K562 (cell line): ENCODE measurements around the gene PUS10. TPM values are rescaled to one million over a fixed set of nuclear protein-coding genes. Genes with fewer than 3 reads are reported as not detected.

Source experiments
- ATAC-seq: fragments of 200-7000 bp; cut with Tn5 transposase; 3 replicates; pipeline ENCODE4 v1.9.1; 2020; ENCODE audit warnings: moderate library complexity
- BruUV-seq: library from RNA; stranded (reverse); fragments of 400-500 nt; replicated peaks from 2 replicates; lab custom pipeline; 2021; lab: Mats Ljungman, UMichigan
- CTCF ChIA-PET: fragments of 300-600 bp; formaldehyde crosslinking; extraction: SDS; loops from one replicate; lab custom pipeline; 2021; ENCODE audit warnings: low intra/inter-chr PET ratio; lab: Yijun Ruan, JAX
- POLR2A ChIA-PET: fragments of 300-600, 350-650 bp; sonication (Branson Sonifier 250); formaldehyde crosslinking; extraction: SDS; loops from one replicate; lab custom pipeline; 2021; ENCODE audit warnings: antibody characterized with exemption, inconsistent platforms; lab: Yijun Ruan, JAX
- DNase-seq, 4 experiments: peaks; one replicate each; pipeline versions ENCODE4 v3.0.0 to v3.0.0-alpha.2; 2011 to 2018; ENCODE audit warnings: low spot score in 3 of 4, mixed read lengths in 3 of 4; ENCODE audit errors: extremely low read depth in 1 of 4
- FAIRE-seq: peaks from 2 replicates; lab custom pipeline; 2011; peaks lifted over from hg19 to GRCh38; lab: Jason Lieb, UNC
- H2AFZ ChIP-seq: 2 replicates; pipeline ENCODE4 v1.6.0; 2011; ENCODE audit warnings: low read depth, low read length, control low read depth, inconsistent platforms
- H3K27ac ChIP-seq: fragments of 200-600 bp; 3 replicates; pipeline ENCODE4 v1.8.0; 2011; ENCODE audit warnings: low read depth, mild to moderate bottlenecking, control low read depth, inconsistent platforms, low read length, moderate library complexity, mixed read lengths; ENCODE audit errors: extremely low read depth
- H3K27me3 ChIP-seq, 2 experiments: fragments of 300-600 bp in 1 of 2; 2 replicates in 1 of 2; 3 replicates in 1 of 2; pipeline versions ENCODE4 v1.6.0 to v1.8.0; 2011; ENCODE audit warnings: inconsistent platforms in 2 of 2, low read length in 2 of 2, mild to moderate bottlenecking in 1 of 2, mixed read lengths in 1 of 2, moderate library complexity in 1 of 2; ENCODE audit not compliant: control insufficient read depth in 2 of 2, insufficient read depth in 2 of 2
- H3K36me3 ChIP-seq: fragments of 300-600 bp; 3 replicates; pipeline ENCODE4 v1.8.0; 2011; ENCODE audit warnings: mild to moderate bottlenecking, low read length, inconsistent platforms; ENCODE audit not compliant: control insufficient read depth, insufficient read depth
- H3K4me1 ChIP-seq, 2 experiments: fragments of 200-600 bp in 1 of 2; replicated peaks in 1 of 2; 2 replicates in 1 of 2; 3 replicates in 1 of 2; pipeline versions ENCODE4 v1.5.1 to v1.8.0; 2011; ENCODE audit warnings: inconsistent platforms in 2 of 2, low read length in 2 of 2, mild to moderate bottlenecking in 1 of 2, mixed read lengths in 1 of 2, moderate library complexity in 1 of 2; ENCODE audit not compliant: control insufficient read depth in 2 of 2, insufficient read depth in 2 of 2
- H3K4me2 ChIP-seq: 2 replicates; pipeline ENCODE4 v1.6.1; 2011; ENCODE audit warnings: low read length, control low read depth, inconsistent platforms, mixed read lengths; ENCODE audit not compliant: insufficient read depth
- H3K4me3 ChIP-seq: fragments of 200-600 bp; sonication (generic), shearing (Covaris generic); 2 replicates; pipeline ENCODE4 v1.5.1; 2016; ENCODE audit warnings: control low read depth, inconsistent platforms
- H3K79me2 ChIP-seq: fragments of 200-600 bp; 3 replicates; pipeline ENCODE4 v1.8.0; 2011; ENCODE audit warnings: low read length, inconsistent platforms; ENCODE audit not compliant: control insufficient read depth, insufficient read depth
- H3K9ac ChIP-seq, 2 experiments: 2 replicates each; pipeline versions ENCODE4 v1.6.0 to v1.6.1; 2011; ENCODE audit warnings: low read depth in 2 of 2, low read length in 2 of 2, control low read depth in 1 of 2, inconsistent platforms in 1 of 2, mild to moderate bottlenecking in 1 of 2, mixed read lengths in 1 of 2; ENCODE audit not compliant: insufficient read depth in 1 of 2
- H3K9me1 ChIP-seq: one replicate; pipeline ENCODE4 v1.6.0; 2011; ENCODE audit warnings: inconsistent platforms, mild to moderate bottlenecking, low read length, moderate library complexity; ENCODE audit not compliant: control insufficient read depth, insufficient read depth
- H3K9me3 ChIP-seq: replicated peaks from 2 replicates; pipeline ENCODE4 v1.5.1; 2011; ENCODE audit warnings: low read depth, low read length, inconsistent platforms; ENCODE audit not compliant: control insufficient read depth, insufficient read depth
- H4K20me1 ChIP-seq: replicated peaks from 2 replicates; pipeline ENCODE4 v1.6.1; 2011; ENCODE audit warnings: low read length, inconsistent platforms, mixed read lengths; ENCODE audit not compliant: control insufficient read depth, insufficient read depth
- BRCA1 ChIP-seq, 2 experiments: fragments of 450-650 bp in 1 of 2; sonication (generic) in 1 of 2; formaldehyde crosslinking in 1 of 2; IDR thresholded peaks; 2 replicates each; pipeline versions ENCODE4 v1.5.0 to v1.6.1; 2017 to 2020; ENCODE audit warnings: mild to moderate bottlenecking in 1 of 2, missing genetic modification reagents in 1 of 2
- CBX1 ChIP-seq: sonication (generic); IDR thresholded peaks from 2 replicates; pipeline ENCODE4 v1.6.1; 2016; ENCODE audit warnings: antibody characterized with exemption, low read depth, mild to moderate bottlenecking
- CBX3 ChIP-seq, 2 experiments: IDR thresholded peaks; 1 replicate in 1 of 2; 2 replicates in 1 of 2; pipeline ENCODE4 v1.6.1; 2012; ENCODE audit warnings: inconsistent platforms in 2 of 2, low read length in 2 of 2, borderline replicate concordance in 1 of 2, control low read depth in 1 of 2
- CHCHD3 ChIP-seq: fragments of 250-450 bp; sonication (Bioruptor Pico); IDR thresholded peaks from 2 replicates; pipeline ENCODE4 v2.1.2; 2022; ENCODE audit warnings: mild to moderate bottlenecking
- CHD4 ChIP-seq: fragments of 200-600 bp; sonication (generic); IDR thresholded peaks from 3 replicates; pipeline ENCODE4 v1.6.1; 2012; ENCODE audit warnings: low read depth, mild to moderate bottlenecking, mixed read lengths, low read length, inconsistent platforms; ENCODE audit not compliant: insufficient read depth, insufficient replicate concordance, poor library complexity, severe bottlenecking
- CSDE1 ChIP-seq, 2 experiments: fragments of 450-650 bp; IDR thresholded peaks; 2 replicates each; pipeline ENCODE4 v1.6.1; 2016; ENCODE audit warnings: mild to moderate bottlenecking in 1 of 2
- KDM1A ChIP-seq, 2 experiments: fragments of 450-650 bp; IDR thresholded peaks; 2 replicates each; pipeline ENCODE4 v1.6.1; 2016; ENCODE audit warnings: mild to moderate bottlenecking in 2 of 2
- KLF10 ChIP-seq: fragments of 250-450 bp; sonication (Bioruptor Pico); IDR thresholded peaks from 2 replicates; pipeline ENCODE4 v1.6.1; 2021; ENCODE audit warnings: matching md5 sums
- KLF16 ChIP-seq: IDR thresholded peaks from 2 replicates; pipeline ENCODE4 v1.6.1; 2016; ENCODE audit warnings: antibody characterized with exemption
- MAFF ChIP-seq: IDR thresholded peaks from 2 replicates; pipeline ENCODE4 v1.6.1; 2012; ENCODE audit warnings: low read length, improper control_type of control experiment
- MECOM ChIP-seq: fragments of 250-450 bp; sonication (Bioruptor Pico); IDR thresholded peaks from 2 replicates; pipeline ENCODE4 v1.8.0; 2022; ENCODE audit warnings: inconsistent platforms
- NR4A1 ChIP-seq, 2 experiments: fragments of 250-450 bp in 1 of 2; fragments of 450-650 bp in 1 of 2; sonication (Bioruptor Pico) in 1 of 2; IDR thresholded peaks; 2 replicates each; pipeline versions ENCODE4 v1.4.0 to v1.6.1; 2016 to 2020; ENCODE audit warnings: mild to moderate bottlenecking in 2 of 2, missing compliant biosample characterization in 1 of 2, missing genetic modification characterization in 1 of 2, moderate library complexity in 1 of 2
- NUFIP1 ChIP-seq: fragments of 450-650 bp; IDR thresholded peaks from 2 replicates; pipeline ENCODE4 v1.6.1; 2018; ENCODE audit not compliant: partially characterized antibody
- RBM25 ChIP-seq: fragments of 200-400 bp; formaldehyde crosslinking; IDR thresholded peaks from 2 replicates; pipeline ENCODE4 v1.6.1; 2018; ENCODE audit warnings: low read length, low read depth, moderate library complexity; ENCODE audit not compliant: severe bottlenecking
- TAF15 ChIP-seq: fragments of 200-400 bp; formaldehyde crosslinking; IDR thresholded peaks from 2 replicates; pipeline ENCODE4 v1.6.1; 2017; ENCODE audit warnings: mild to moderate bottlenecking, low read depth, low read length, moderate library complexity
- ZFP91 ChIP-seq: sonication (generic); formaldehyde crosslinking; IDR thresholded peaks from 2 replicates; pipeline ENCODE4 v1.8.0; 2022; ENCODE audit warnings: mild to moderate bottlenecking, missing genetic modification reagents
- ZNF146 ChIP-seq: IDR thresholded peaks from one replicate; pipeline ENCODE4 v1.6.1; 2018; ENCODE audit warnings: missing compliant biosample characterization; ENCODE audit not compliant: unreplicated experiment
- ZNF253 ChIP-seq: fragments of 250-450 bp; sonication (Bioruptor Pico); conservative IDR thresholded peaks from 2 replicates; pipeline ENCODE4 v1.6.1; 2021; ENCODE audit warnings: mild to moderate bottlenecking
- ZNF280A ChIP-seq: fragments of 450-650 bp; IDR thresholded peaks from 2 replicates; pipeline ENCODE4 v1.6.1; 2018; ENCODE audit warnings: mild to moderate bottlenecking, low read depth; ENCODE audit not compliant: partially characterized antibody
- WGBS: fragments of 100-300 bp; shearing (Covaris generic); methylation state at CpG from one replicate; pipeline ENCODE4 v1.1.6; 2016; ENCODE audit warnings: low coverage, mixed read lengths; ENCODE audit not compliant: insufficient coverage; ENCODE audit errors: missing lambda C conversion rate; 5-methylcytosine and 5-hydroxymethylcytosine counted together
- in situ Hi-C: fragments of 300-500 bp; cut with MboI; formaldehyde crosslinking; loops from 4 replicates; pipeline ENCODE4 v1.15.0; 2018; ENCODE audit warnings: inconsistent platforms, mixed read lengths
- intact Hi-C: fragments of 100-400 bp; cut with micrococcal nuclease; formaldehyde crosslinking; loops from 2 replicates; pipeline ENCODE4 v1.14.2; 2022
- polyA plus RNA-seq, 8 experiments: library from polyadenylated mRNA; depleted of rRNA in 4 of 8; stranded (reverse) in 5 of 8; unstranded in 3 of 8; fragments of >200 nt; fragmentation: Nextera tagmentation in 2 of 8; fragmentation: Illumina TruSeq in 1 of 8; extraction: Ambion mirVana in 2 of 8; extraction: Trizol in 1 of 8; gene quantifications; 2 replicates each; pipeline versions ENCODE4 v1.2.1 to v1.2.3, GENCODE V29; 2011 to 2014; ENCODE audit warnings: inconsistent platforms in 1 of 8, missing spikeins in 1 of 8
- total RNA-seq, 7 experiments: library from RNA; depleted of rRNA in 6 of 7; stranded (reverse); fragments of >200 nt in 6 of 7; fragmentation: Illumina TruSeq in 2 of 7; extraction: Trizol in 2 of 7; gene quantifications; 2 replicates each; pipeline versions ENCODE4 v1.2.1 to v1.2.3, GENCODE V29; 2011 to 2021; ENCODE audit warnings: low replicate concordance in 1 of 7
- TF ChIP-seq, protein P1 (sequence below): fragments of 450-650 bp; formaldehyde crosslinking; IDR thresholded peaks from 2 replicates; pipeline ENCODE4 v1.4.0; 2020; ENCODE audit warnings: mild to moderate bottlenecking, moderate library complexity

PUS10 gene
- total and polyA plus RNA-seq, 9 of the 15 experiments (the other 6 are each of a cell fraction or from before 2014, with no cell fraction given), result 5.0 to 10.7 (median 7.6) TPM

GRCh38 chr2:60991644-60992043 is 26.4 kb downstream of the PUS10 start:
- no TSS peak for BruUV-seq
- Histone ChIP-seq H3K36me3 (no peaks in the 10 kb centered on the region), H3K9me1 (no peaks in the 10 kb centered on the region), H3K4me2 (no peak overlapping the region), H3K4me3 (no peak overlapping the region), H3K9me3 (no peaks in the 10 kb centered on the region), H3K79me2 (no peaks in the 10 kb centered on the region), H3K27ac (no peak overlapping the region), H3K4me1 (no peaks in the 10 kb centered on the region), H3K27me3 (no peaks in the 10 kb centered on the region), H2AFZ (no peak overlapping the region), H4K20me1 (no peaks in the 10 kb centered on the region), H3K9ac (no peak overlapping the region)
- DNase-seq (no peak), ATAC-seq (no peak), FAIRE-seq (no peak)
- intact Hi-C loops, result loop anchor here (1.0 to 10.0 kb wide), 2 partner anchors 26 to 107 kb away; partner anchors contain the start of genes PEX13 and REL
- ChIA-PET CTCF (no interaction called here), POLR2A (no interaction called here)
- 42% methylated on average over 4 of the region's 4 CpGs for WGBS
- in situ Hi-C loops, result no loop called here
- TF ChIP-seq ZNF253 (no peak), KLF16 (no peak), ZNF280A (peak; percentile 29), MAFF (no peak), NR4A1 (CRISPR knock-in tag; IDR thresholded peaks at IDR 0.05) (no peak), NR4A1 (tag; IDR thresholded peaks at IDR 0.05) (no peak), CSDE1 (IDR thresholded peaks at IDR 0.05) (no peak), KLF10 (CRISPR knock-in tag) (no peak), CHCHD3 (CRISPR knock-in tag) (no peak), CBX1 (0 out of 2 replicates have a peak, but pooled peaks have one; percentile 26), BRCA1 (IDR thresholded peaks at IDR 0.05) (no peak), BRCA1 (CRISPR knock-in tag; IDR thresholded peaks at IDR 0.05) (no peak), KDM1A (IDR thresholded peaks at IDR 0.05) (no peak), RBM25 (peak; percentile 41), NUFIP1 (no peak), ZNF146 (no peak), ZFP91 (CRISPR knock-in tag) (no peak), MECOM (no peak), CHD4 (no peak), CBX3 (IDR thresholded peaks at IDR 0.05; ENCODE audit: borderline replicate concordance in 1 of 2, low read length in 2 of 2) (peak in 1 of 2 experiments; percentile 62; a peak in 2 of 3 replicates), TAF15 (no peak)
- TF ChIP-seq, protein P1, sequence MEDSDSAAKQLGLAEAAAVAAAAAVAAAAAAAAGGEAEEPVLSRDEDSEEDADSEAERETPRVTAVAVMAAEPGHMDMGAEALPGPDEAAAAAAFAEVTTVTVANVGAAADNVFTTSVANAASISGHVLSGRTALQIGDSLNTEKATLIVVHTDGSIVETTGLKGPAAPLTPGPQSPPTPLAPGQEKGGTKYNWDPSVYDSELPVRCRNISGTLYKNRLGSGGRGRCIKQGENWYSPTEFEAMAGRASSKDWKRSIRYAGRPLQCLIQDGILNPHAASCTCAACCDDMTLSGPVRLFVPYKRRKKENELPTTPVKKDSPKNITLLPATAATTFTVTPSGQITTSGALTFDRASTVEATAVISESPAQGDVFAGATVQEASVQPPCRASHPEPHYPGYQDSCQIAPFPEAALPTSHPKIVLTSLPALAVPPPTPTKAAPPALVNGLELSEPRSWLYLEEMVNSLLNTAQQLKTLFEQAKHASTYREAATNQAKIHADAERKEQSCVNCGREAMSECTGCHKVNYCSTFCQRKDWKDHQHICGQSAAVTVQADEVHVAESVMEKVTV, result no peak
